ENCODE results near the gene ZNRF1. TPM values are rescaled to one million over a fixed set of nuclear protein-coding genes. Genes with fewer than 3 reads are reported as not detected.

ZNRF1 gene
- polyA plus RNA-seq, 4 donors = 5.8 to 10.1 (median 8.0) TPM

DNA sequence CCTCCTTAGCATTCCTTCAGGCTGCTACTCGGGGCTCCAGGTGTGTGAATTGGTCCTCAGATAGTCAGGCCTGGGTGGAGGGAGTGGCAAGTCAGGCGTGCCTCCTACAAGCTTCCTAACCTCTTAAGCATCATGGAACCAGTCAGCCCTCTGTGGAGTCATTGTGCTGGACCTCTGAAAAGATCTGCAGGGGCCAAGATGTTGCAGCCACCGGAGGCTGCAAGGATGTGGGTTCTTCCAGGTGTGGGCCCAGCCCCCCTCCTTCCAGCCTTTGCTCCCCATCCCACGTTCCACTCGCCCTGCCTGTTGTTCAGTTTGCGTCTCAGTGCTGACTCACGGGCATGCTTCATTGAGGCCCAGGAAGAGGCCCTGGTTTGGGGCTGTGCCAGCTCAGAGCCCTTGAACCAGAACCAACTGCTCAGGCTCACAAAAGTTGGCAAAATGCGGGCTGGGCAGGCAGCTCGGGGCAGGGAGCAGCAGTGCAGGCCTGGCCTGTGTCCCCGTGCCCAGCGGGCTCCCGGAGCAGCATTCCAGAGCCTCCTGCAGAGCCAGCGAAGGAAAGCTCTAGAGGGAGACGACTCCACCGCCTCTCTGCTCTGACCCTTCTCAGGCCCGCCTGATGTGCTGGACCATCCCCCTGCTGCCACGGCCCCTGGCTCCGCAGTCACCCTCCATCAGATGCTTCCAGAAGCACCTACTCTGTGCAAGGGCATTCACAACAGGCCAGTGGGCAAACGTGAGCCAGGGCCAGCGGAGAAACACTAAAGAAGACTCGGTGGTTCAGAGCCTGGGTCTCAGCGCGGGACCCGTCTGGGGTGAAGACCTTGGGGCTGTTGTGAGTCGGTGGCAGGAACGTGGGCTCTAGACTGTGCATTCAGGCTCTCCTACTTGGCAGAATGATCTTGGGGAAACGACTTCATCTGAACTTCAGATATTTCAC is 110.2 kb downstream of the ZNRF1 start:
- Histone ChIP-seq H3K4me1 (ENCODE audit: control insufficient read depth in 3 of 3, insufficient read depth in 2 of 3, low read depth in 1 of 3, low read length in 2 of 3) (peaks cover 4 to 31% (median 5%) of the 10 kb centered on the region in 3 donors), H3K4me3 (ENCODE audit: low read depth in 1 of 3, low read length in 3 of 3) (no peak overlapping the region), H3K27ac (ENCODE audit: low read depth in 1 of 3, low read length in 2 of 3) (peak overlapping the region in 2 of 3 donors; percentile 47 to 48), H3K36me3 (ENCODE audit: control insufficient read depth in 3 of 3, insufficient read depth in 2 of 3, low read depth in 1 of 3, low read length in 3 of 3) (peaks cover 0 to 40% (median 0%) of the 10 kb centered on the region in 3 donors), H3K9me3 (ENCODE audit: control insufficient read depth in 2 of 2, insufficient read depth in 1 of 2, low read depth in 1 of 2, low read length in 1 of 2) (no peaks in the 10 kb centered on the region), H3K27me3 (ENCODE audit: control insufficient read depth in 3 of 3, insufficient read depth in 3 of 3, low read length in 3 of 3) (no peaks in the 10 kb centered on the region)
- DNase-seq (peak; percentile 51 to 85), FAIRE-seq (no peak)
- 38 to 61% (median 42%) methylated on average over 24 to 27 of the region's 27 CpGs for WGBS, 3 donors

DNA sequence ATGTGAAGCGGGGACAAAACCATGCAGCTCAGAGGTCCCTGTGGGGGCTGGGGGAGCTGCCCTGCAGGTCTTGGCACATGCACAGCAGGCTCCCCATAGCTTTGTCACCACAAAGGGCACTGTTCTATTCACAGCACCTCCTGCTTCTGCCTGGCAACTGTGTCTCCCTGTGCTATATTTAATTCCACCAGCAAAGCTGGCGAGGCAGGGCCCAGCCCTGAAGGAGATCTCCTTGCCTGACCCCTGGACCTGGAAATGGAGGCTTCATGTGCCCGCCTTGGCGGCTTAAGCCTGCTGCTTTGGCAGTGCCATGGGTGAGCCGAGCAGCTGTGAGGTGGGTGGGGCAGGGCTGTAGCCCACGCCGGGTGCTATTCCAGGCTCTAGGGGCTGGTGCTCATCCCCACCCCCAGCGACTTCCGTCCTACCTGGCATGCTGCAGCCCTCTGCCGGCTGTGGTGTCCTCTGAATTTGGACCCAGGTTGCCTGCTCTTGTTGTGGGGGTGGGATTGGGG is 111.0 kb downstream of the ZNRF1 start:
- H3K27me3 ChIP-seq (ENCODE audit: control insufficient read depth in 3 of 3, insufficient read depth in 3 of 3, low read length in 3 of 3) = no peaks in the 10 kb centered on the region
- no peak overlapping the region for H3K4me3 ChIP-seq (ENCODE audit: low read depth in 1 of 3, low read length in 3 of 3)
- FAIRE-seq = no peak
- peaks cover 0 to 36% (median 0%) of the 10 kb centered on the region in 3 donors for H3K36me3 ChIP-seq (ENCODE audit: control insufficient read depth in 3 of 3, insufficient read depth in 2 of 3, low read depth in 1 of 3, low read length in 3 of 3)
- peaks cover 4 to 31% (median 5%) of the 10 kb centered on the region in 3 donors for H3K4me1 ChIP-seq (ENCODE audit: control insufficient read depth in 3 of 3, insufficient read depth in 2 of 3, low read depth in 1 of 3, low read length in 2 of 3)
- no peaks in the 10 kb centered on the region for H3K9me3 ChIP-seq (ENCODE audit: control insufficient read depth in 2 of 2, insufficient read depth in 1 of 2, low read depth in 1 of 2, low read length in 1 of 2)
- peak in 1 of 2 donors; percentile 78 for DNase-seq
- H3K27ac ChIP-seq (ENCODE audit: low read depth in 1 of 3, low read length in 2 of 3) = peak overlapping the region in 2 of 3 donors; percentile 30 to 47
- 22 to 58% (median 45%) methylated on average over 10 of the region's 10 CpGs for WGBS, 3 donors

DNA sequence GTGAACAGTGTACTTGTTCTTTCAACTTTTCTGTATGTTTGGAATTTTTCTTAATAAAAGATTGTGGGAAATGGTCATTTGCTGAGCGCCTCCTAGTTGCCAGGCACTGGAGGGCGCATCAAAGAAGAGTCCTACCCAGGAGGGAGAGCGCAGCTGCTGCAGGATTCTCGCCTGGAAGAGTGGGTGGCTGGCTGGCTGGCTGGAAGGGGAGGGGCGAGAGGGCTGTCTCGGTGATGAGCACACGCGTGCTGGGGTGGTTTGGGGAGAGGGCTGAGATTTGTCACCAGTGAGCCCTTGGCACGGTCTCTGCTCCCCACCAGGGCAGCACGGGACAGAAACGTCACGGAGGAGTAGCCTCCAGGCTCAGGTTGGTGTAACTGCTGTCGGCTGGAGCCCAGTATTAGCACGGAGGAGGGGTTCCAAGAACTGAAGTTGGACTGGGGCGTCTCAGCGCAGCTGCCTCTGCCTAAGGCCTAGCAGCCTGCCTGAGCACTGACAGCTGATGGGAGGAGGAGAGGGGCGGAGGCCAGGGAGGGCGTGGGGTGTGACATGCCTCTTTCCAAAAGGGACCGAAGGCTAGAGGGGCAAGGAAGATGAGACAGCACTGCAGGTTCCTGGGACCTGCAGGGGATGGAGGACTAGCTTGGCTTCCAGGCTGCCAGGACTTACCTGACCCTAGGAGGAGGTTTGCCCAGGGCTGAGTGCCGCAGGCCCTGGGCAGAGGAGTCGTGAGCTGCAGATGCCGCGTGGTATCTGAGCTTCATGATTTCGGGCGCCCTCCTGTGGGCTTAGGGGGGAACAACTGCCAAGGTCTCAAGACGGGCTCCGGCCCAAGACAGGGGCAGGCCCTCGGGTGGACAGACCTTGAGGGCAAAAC is 112.1 kb downstream of the ZNRF1 start:
- FAIRE-seq (no peak), DNase-seq (peak; percentile 91 to 93)
- peak overlapping the region; percentile 17 to 62 (median 21) for H3K27ac ChIP-seq (ENCODE audit: low read depth in 1 of 3, low read length in 2 of 3)
- no peak overlapping the region for H3K4me3 ChIP-seq (ENCODE audit: low read depth in 1 of 3, low read length in 3 of 3)
- H3K36me3 ChIP-seq (ENCODE audit: control insufficient read depth in 3 of 3, insufficient read depth in 2 of 3, low read depth in 1 of 3, low read length in 3 of 3) = peaks cover 0 to 25% (median 0%) of the 10 kb centered on the region in 3 donors
- 18 to 24% (median 23%) methylated on average over 27 to 28 of the region's 28 CpGs for WGBS, 3 donors
- H3K27me3 ChIP-seq (ENCODE audit: control insufficient read depth in 3 of 3, insufficient read depth in 3 of 3, low read length in 3 of 3) = no peaks in the 10 kb centered on the region
- H3K4me1 ChIP-seq (ENCODE audit: control insufficient read depth in 3 of 3, insufficient read depth in 2 of 3, low read depth in 1 of 3, low read length in 2 of 3) = peaks cover 4 to 31% (median 5%) of the 10 kb centered on the region in 3 donors
- H3K9me3 ChIP-seq (ENCODE audit: control insufficient read depth in 2 of 2, insufficient read depth in 1 of 2, low read depth in 1 of 2, low read length in 1 of 2) = no peaks in the 10 kb centered on the region

DNA sequence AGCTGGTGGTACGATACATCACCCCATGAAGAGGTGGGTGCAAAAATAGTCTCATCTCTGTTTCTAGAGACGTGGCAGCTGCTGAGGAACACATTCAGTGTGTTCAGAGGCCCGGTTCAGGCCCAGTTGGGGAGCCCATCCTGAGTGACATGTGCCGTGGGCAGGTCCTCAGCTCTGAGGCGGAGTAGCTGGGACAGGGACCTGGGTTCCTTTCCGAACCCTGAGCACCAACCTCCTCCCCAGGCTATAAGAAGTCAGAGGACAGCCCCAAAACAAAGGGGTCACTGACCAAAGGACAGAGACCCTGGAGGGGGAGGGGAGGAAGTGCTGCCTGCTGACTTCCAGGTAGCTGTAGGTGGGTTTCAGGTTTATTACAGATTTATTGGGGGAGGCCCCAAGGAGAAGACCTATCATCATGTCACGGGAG is 112.7 kb downstream of the ZNRF1 start:
- Histone ChIP-seq H3K4me1 (ENCODE audit: control insufficient read depth in 3 of 3, insufficient read depth in 2 of 3, low read depth in 1 of 3, low read length in 2 of 3) (peaks cover 4 to 34% (median 5%) of the 10 kb centered on the region in 3 donors), H3K4me3 (ENCODE audit: low read depth in 1 of 3, low read length in 3 of 3) (no peak overlapping the region), H3K36me3 (ENCODE audit: control insufficient read depth in 3 of 3, insufficient read depth in 2 of 3, low read depth in 1 of 3, low read length in 3 of 3) (peaks cover 0 to 20% (median 0%) of the 10 kb centered on the region in 3 donors), H3K9me3 (ENCODE audit: control insufficient read depth in 2 of 2, insufficient read depth in 1 of 2, low read depth in 1 of 2, low read length in 1 of 2) (no peaks in the 10 kb centered on the region), H3K27ac (ENCODE audit: low read depth in 1 of 3, low read length in 2 of 3) (peak overlapping the region in 1 of 3 donors; percentile 24), H3K27me3 (ENCODE audit: control insufficient read depth in 3 of 3, insufficient read depth in 3 of 3, low read length in 3 of 3) (no peaks in the 10 kb centered on the region)
- 39 to 48% (median 45%) methylated on average over 7 of the region's 7 CpGs for WGBS, 3 donors
- FAIRE-seq = no peak
- no peak for DNase-seq

DNA sequence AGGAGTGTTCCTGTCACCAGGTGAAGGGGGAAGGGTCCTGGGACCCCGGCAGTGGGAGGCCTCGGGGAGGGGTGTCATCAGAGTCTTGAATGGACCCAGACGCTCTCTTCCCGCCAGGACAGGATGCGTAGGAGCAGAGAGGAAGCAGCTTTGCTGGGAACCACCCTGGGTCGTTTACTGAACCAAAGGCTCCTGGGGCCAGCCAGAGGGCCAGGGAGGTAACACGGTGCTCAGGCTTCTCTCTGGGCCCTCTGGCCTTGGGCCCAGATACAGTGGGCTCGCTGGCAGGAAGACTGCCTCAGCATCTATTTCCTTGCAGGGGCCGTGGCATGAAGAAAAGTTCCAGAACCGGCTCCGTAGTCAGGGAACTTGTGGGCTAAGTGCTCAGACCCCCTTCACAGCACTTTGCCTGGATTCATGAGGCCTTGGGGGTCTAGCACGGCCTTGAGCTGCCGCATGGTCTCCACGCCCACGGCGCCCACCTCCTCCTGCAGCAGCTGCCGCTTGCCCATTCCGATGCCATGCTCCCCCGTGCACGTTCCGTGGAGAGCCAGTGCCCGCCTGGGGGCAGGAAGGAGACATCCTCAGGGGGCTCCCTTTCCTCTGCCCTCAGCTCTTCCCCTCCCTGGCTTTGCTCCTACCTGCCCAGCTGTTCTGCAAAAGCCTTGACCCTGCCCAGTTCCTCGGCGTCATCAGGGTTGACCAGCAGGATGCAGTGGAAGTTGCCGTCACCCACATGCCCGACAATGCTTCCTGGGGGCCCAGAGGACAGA is 113.3 kb downstream of the ZNRF1 start:
- no peaks in the 10 kb centered on the region for H3K9me3 ChIP-seq (ENCODE audit: control insufficient read depth in 2 of 2, insufficient read depth in 1 of 2, low read depth in 1 of 2, low read length in 1 of 2)
- FAIRE-seq = no peak
- DNase-seq = no peak
- peak overlapping the region in 1 of 3 donors; percentile 24 for H3K27ac ChIP-seq (ENCODE audit: low read depth in 1 of 3, low read length in 2 of 3)
- 50 to 66% (median 56%) methylated on average over 26 of the region's 26 CpGs for WGBS, 3 donors
- no peaks in the 10 kb centered on the region for H3K27me3 ChIP-seq (ENCODE audit: control insufficient read depth in 3 of 3, insufficient read depth in 3 of 3, low read length in 3 of 3)
- H3K36me3 ChIP-seq (ENCODE audit: control insufficient read depth in 3 of 3, insufficient read depth in 2 of 3, low read depth in 1 of 3, low read length in 3 of 3) = peaks cover 0 to 15% (median 0%) of the 10 kb centered on the region in 3 donors
- H3K4me1 ChIP-seq (ENCODE audit: control insufficient read depth in 3 of 3, insufficient read depth in 2 of 3, low read depth in 1 of 3, low read length in 2 of 3) = peaks cover 4 to 34% (median 5%) of the 10 kb centered on the region in 3 donors
- H3K4me3 ChIP-seq (ENCODE audit: low read depth in 1 of 3, low read length in 3 of 3) = no peak overlapping the region

DNA sequence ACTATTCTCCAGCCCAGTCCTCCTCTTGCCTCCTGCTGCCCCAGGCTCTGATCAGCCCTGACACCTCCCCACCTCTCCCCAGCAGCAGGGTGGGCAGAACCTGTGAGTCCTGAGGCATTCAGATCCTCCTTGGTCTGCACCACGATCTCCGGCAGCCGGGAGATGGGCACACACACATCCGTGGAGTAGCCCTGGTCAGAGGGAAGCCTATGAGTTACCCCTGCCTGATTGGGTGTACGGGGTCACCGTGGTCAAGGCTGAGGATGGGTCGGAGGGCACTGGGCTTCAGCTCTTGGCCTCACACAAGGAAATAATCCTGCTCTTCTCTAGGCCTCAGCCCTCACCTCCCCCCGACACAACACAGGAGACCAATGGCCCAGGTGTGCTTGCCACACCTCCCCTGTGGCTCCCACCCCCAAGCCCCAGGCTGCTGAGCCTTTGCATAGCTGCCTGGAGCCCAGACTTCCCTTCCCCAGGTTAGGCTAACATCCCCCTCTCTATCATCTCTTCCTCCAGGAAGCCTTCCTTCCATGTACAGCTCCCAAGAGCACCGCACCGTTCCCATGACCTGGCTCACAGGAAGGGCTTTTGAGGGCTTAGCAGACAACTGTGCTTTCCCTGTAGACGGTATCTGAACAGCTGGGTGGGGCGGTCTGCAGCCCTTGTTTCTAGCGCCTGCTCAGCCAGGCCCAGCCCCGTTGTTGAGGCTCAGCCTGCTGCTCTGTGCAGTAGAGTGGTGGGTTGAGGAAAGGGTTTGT is 114.1 kb downstream of the ZNRF1 start:
- no peak for FAIRE-seq
- H3K4me3 ChIP-seq (ENCODE audit: low read depth in 1 of 3, low read length in 3 of 3) = no peak overlapping the region
- no peak overlapping the region for H3K27ac ChIP-seq (ENCODE audit: low read depth in 1 of 3, low read length in 2 of 3)
- H3K9me3 ChIP-seq (ENCODE audit: control insufficient read depth in 2 of 2, insufficient read depth in 1 of 2, low read depth in 1 of 2, low read length in 1 of 2) = no peaks in the 10 kb centered on the region
- DNase-seq = no peak
- H3K36me3 ChIP-seq (ENCODE audit: control insufficient read depth in 3 of 3, insufficient read depth in 2 of 3, low read depth in 1 of 3, low read length in 3 of 3) = peaks cover 0 to 11% (median 0%) of the 10 kb centered on the region in 3 donors
- 39 to 54% (median 41%) methylated on average over 14 of the region's 14 CpGs for WGBS, 3 donors
- H3K4me1 ChIP-seq (ENCODE audit: control insufficient read depth in 3 of 3, insufficient read depth in 2 of 3, low read depth in 1 of 3, low read length in 2 of 3) = peaks cover 4 to 34% (median 5%) of the 10 kb centered on the region in 3 donors
- no peaks in the 10 kb centered on the region for H3K27me3 ChIP-seq (ENCODE audit: control insufficient read depth in 3 of 3, insufficient read depth in 3 of 3, low read length in 3 of 3)

DNA sequence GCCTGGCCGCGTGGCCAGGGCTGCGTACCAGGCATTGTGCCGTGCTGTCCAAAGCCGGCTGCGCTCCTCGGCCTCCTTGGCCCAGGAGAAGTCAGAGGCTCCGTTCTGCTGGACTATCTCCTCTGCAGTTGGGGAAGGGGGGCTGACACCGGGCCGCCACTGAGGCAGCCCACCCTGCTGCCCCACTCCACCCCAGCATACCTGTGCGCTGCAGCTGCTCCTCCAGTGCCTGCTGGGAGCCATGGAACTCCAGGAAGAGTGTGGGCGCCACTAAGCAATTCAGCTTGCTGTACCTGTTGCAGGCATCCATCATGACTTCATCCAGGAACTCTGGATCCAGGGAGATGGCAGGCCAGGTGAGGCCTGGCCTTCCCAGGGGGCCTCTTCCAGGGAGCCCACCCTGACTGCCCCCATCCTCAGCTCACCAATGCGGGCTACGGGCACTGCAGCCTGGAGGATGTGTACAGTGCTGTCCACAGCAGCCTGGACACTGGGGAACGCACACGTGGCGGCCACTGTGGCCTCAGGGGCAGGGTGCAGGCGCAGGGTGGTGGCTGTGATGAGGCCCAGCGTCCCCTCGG is 114.8 kb downstream of the ZNRF1 start:
- Histone ChIP-seq H3K27ac (ENCODE audit: low read depth in 1 of 3, low read length in 2 of 3) (no peak overlapping the region), H3K4me1 (ENCODE audit: control insufficient read depth in 3 of 3, insufficient read depth in 2 of 3, low read depth in 1 of 3, low read length in 2 of 3) (peaks cover 4 to 32% (median 5%) of the 10 kb centered on the region in 3 donors), H3K9me3 (ENCODE audit: control insufficient read depth in 2 of 2, insufficient read depth in 1 of 2, low read depth in 1 of 2, low read length in 1 of 2) (no peaks in the 10 kb centered on the region), H3K36me3 (ENCODE audit: control insufficient read depth in 3 of 3, insufficient read depth in 2 of 3, low read depth in 1 of 3, low read length in 3 of 3) (peaks cover 0 to 10% (median 0%) of the 10 kb centered on the region in 3 donors), H3K27me3 (ENCODE audit: control insufficient read depth in 3 of 3, insufficient read depth in 3 of 3, low read length in 3 of 3) (no peaks in the 10 kb centered on the region), H3K4me3 (ENCODE audit: low read depth in 1 of 3, low read length in 3 of 3) (no peak overlapping the region)
- WGBS, 3 donors = 77 to 87% (median 86%) methylated on average over 20 of the region's 20 CpGs
- no peak for FAIRE-seq
- no peak for DNase-seq

All from small intestine (tissue), 7 donors.